CD4-positive, alpha-beta memory T cell (primary cell): Measurements from ENCODE around the gene MUC5AC. TPM values are rescaled to one million over a fixed set of nuclear protein-coding genes. Genes with fewer than 3 reads are reported as not detected.
"Not testable (repeated sequence)": the region's sequence is repeated elsewhere in the genome, so short reads cannot be mapped to it uniquely, and the experiment has no call there.

Experiments
- CTCF ChIA-PET: fragments of 350-600 bp; sonication (Branson Sonifier 250); formaldehyde crosslinking; loops from one replicate; lab custom pipeline; 2021; ENCODE audit warnings: inconsistent platforms; ENCODE audit not compliant: partially characterized antibody; lab: Charles Lee
- POLR2A ChIA-PET: fragments of 350-600 bp; sonication (Branson Sonifier 250); formaldehyde crosslinking; loops from one replicate; lab custom pipeline; 2021; ENCODE audit not compliant: partially characterized antibody; lab: Charles Lee
- DNase-seq, 5 donors: peaks; one replicate each; pipeline versions ENCODE4 v3.0.0 to v3.0.0-alpha.2; 2020 to 2022; ENCODE audit warnings: mixed read lengths in 1 of 5
- H3K27ac ChIP-seq: one replicate; pipeline ENCODE4 v1.7.0; 2013; ENCODE audit warnings: low read depth, low read length
- H3K27me3 ChIP-seq: 2 replicates; pipeline ENCODE4 v1.7.0; 2013; ENCODE audit warnings: mild to moderate bottlenecking, low read length, moderate library complexity; ENCODE audit not compliant: insufficient read depth
- H3K36me3 ChIP-seq: 2 replicates; pipeline ENCODE4 v1.7.0; 2013; ENCODE audit warnings: mild to moderate bottlenecking, low read length, moderate library complexity; ENCODE audit not compliant: insufficient read depth
- H3K4me1 ChIP-seq: 2 replicates; pipeline ENCODE4 v1.7.0; 2013; ENCODE audit warnings: mild to moderate bottlenecking, low read length, moderate library complexity; ENCODE audit not compliant: insufficient read depth
- H3K4me3 ChIP-seq, 2 donors: one replicate each; pipeline ENCODE4 v1.7.0; 2013; ENCODE audit warnings: low read length in 2 of 2, mild to moderate bottlenecking in 1 of 2
- H3K9me3 ChIP-seq, 2 donors: one replicate each; pipeline ENCODE4 v1.7.0; 2013; ENCODE audit warnings: low read length in 2 of 2, control low read depth in 1 of 2; ENCODE audit not compliant: control insufficient read depth in 1 of 2
- H3K27ac Mint-ChIP-seq, 7 donors: one replicate each; pipeline ENCODE4 v1.8.0; 2020 to 2021; ENCODE audit warnings: mixed read lengths in 7 of 7, mild to moderate bottlenecking in 6 of 7, inconsistent platforms in 3 of 7, moderate library complexity in 3 of 7
- H3K27me3 Mint-ChIP-seq, 2 donors: one replicate each; pipeline ENCODE4 v1.8.0; 2020 to 2021; ENCODE audit warnings: mixed read lengths in 2 of 2
- H3K36me3 Mint-ChIP-seq, 2 donors: one replicate each; pipeline ENCODE4 v1.8.0; 2020 to 2021; ENCODE audit warnings: mixed read lengths in 2 of 2, inconsistent platforms in 1 of 2, mild to moderate bottlenecking in 1 of 2
- H3K4me1 Mint-ChIP-seq, 4 donors: one replicate each; pipeline ENCODE4 v1.8.0; 2020 to 2021; ENCODE audit warnings: mixed read lengths in 4 of 4, mild to moderate bottlenecking in 1 of 4
- H3K4me3 Mint-ChIP-seq, 8 donors: one replicate each; pipeline ENCODE4 v1.8.0; 2020 to 2021; ENCODE audit warnings: mixed read lengths in 8 of 8, mild to moderate bottlenecking in 7 of 8, moderate library complexity in 6 of 8, inconsistent platforms in 3 of 8
- H3K9me3 Mint-ChIP-seq, 8 donors: one replicate each; pipeline ENCODE4 v1.8.0; 2020 to 2021; ENCODE audit warnings: mixed read lengths in 8 of 8, mild to moderate bottlenecking in 5 of 8, inconsistent platforms in 3 of 8, moderate library complexity in 1 of 8
- intact Hi-C: fragments of 100-400 bp; cut with micrococcal nuclease; formaldehyde crosslinking; loops from one replicate; pipeline ENCODE4 v1.15.1; 2023
- polyA plus RNA-seq, 2 donors: library from polyadenylated mRNA; unstranded; fragments of 300-500 nt; fragmentation: Illumina TruSeq; gene quantifications; one replicate each; pipeline ENCODE4 v1.2.3, GENCODE V29; 2021
- total RNA-seq, 2 experiments: library from RNA; stranded (reverse); gene quantifications; one replicate each; pipeline ENCODE4 v1.2.3, GENCODE V29; 2021

MUC5AC gene
- total and polyA plus RNA-seq, 4 experiments from 2014 or later: not detected

GRCh38 chr11:1152316-1153104 lies 5.2 kb upstream of the MUC5AC start:
- Histone ChIP-seq H3K4me1 (no peaks in the 10 kb centered on the region), H3K36me3 (no peaks in the 10 kb centered on the region), H3K4me3 (no peak overlapping the region), H3K27me3 (no peaks in the 10 kb centered on the region), H3K27ac (no peak overlapping the region), H3K9me3 (no peaks in the 10 kb centered on the region)
- H3K27me3 Mint-ChIP-seq: peaks cover 2 to 7% of the 10 kb centered on the region in 2 donors
- no peak for DNase-seq
- H3K27ac Mint-ChIP-seq: no peak overlapping the region
- ChIA-PET POLR2A (no interaction called here), CTCF (no interaction called here)
- peaks cover 0 to 2% (median 0%) of the 10 kb centered on the region in 8 donors for H3K9me3 Mint-ChIP-seq
- H3K4me3 Mint-ChIP-seq: no peak overlapping the region
- H3K4me1 Mint-ChIP-seq: peaks cover 0 to 5% (median 0%) of the 10 kb centered on the region in 4 donors
- intact Hi-C loops: no loop called here
- H3K36me3 Mint-ChIP-seq: no peaks in the 10 kb centered on the region

DNA sequence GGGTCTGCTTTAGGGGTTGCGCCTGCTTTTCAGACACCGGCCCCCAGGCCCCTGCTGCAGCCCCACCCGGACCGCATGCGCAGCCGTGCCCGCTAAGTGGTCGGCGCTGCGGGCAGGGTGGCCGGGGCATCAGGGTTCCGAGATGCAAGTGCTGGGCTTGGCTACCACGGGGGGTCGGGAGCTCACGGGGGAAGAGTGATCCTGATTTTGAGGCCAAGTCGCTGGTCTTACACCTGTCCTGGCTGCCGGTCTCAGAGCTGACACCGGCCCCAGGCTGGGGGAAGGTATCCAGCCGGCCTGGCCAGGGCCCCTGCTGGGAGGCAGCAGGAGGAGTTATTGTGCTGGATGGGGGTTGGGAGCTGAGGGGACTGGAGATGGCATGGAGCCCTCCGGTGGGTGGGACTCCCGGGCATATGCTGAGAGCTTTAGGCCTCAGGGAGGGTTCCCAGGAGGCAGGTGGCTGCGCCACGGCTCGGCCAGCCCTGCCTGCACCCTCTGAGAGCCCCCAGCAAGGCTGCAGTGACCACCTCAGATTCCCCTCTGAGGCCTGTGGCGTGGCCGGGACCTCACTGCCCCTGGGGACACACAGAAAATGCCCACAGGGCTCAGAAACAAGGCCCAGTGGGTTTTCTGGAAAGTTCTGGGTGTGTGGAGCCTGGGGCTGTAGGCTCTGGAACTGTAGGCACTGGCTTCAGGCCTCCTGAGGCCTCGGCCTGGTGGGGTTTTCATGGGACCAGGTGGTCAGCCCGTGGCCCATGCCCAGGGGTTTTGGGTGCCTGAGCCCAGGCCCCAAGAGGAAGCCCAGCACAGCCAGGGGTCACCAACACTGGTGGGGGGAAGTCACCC lies 4.4 kb upstream of the MUC5AC start:
- intact Hi-C loops: no loop called here
- CTCF ChIA-PET: no interaction called here
- no peak for DNase-seq
- Mint-ChIP-seq H3K27me3 (peaks cover 0 to 2% of the 10 kb centered on the region in 2 donors), H3K36me3 (no peaks in the 10 kb centered on the region), H3K4me1 (peaks cover 0 to 5% (median 0%) of the 10 kb centered on the region in 4 donors), H3K4me3 (no peak overlapping the region), H3K27ac (no peak overlapping the region), H3K9me3 (no peaks in the 10 kb centered on the region)
- H3K36me3 ChIP-seq: no peaks in the 10 kb centered on the region
- H3K27ac ChIP-seq: no peak overlapping the region
- POLR2A ChIA-PET: no interaction called here
- no peaks in the 10 kb centered on the region for H3K9me3 ChIP-seq
- no peaks in the 10 kb centered on the region for H3K27me3 ChIP-seq
- no peak overlapping the region for H3K4me3 ChIP-seq
- no peaks in the 10 kb centered on the region for H3K4me1 ChIP-seq

DNA sequence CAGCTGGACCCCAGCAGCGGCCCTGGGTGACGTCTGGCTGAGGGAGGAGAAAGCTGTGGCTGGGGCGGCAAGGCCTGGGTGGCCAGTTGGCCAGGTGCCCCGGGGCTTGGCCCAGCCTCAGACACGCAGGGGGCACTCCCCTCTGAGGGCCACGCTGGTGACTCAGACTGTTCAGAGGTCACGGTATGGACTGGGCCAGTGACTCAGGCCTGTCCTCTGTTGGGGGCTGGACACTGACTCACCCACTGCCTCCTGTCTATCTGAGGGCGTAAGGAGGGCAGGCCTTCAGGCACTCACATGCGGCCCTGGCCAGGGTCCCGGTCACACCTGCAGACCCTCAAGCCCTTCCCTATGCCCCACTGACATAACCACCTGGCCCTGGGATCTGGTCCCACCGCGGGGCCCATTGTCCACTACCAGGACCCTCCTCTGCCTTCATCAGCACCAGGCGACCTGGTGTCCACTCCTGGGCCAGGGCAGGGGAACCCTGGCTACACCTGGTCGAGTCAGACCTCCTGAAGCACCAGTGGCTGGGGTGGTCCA lies 3.7 kb upstream of the MUC5AC start:
- Histone ChIP-seq H3K36me3 (no peaks in the 10 kb centered on the region), H3K27ac (no peak overlapping the region), H3K4me3 (no peak overlapping the region), H3K4me1 (no peaks in the 10 kb centered on the region), H3K9me3 (no peaks in the 10 kb centered on the region), H3K27me3 (no peaks in the 10 kb centered on the region)
- ChIA-PET CTCF (no interaction called here), POLR2A (no interaction called here)
- H3K36me3 Mint-ChIP-seq: no peaks in the 10 kb centered on the region
- H3K27ac Mint-ChIP-seq: no peak overlapping the region
- no peak overlapping the region for H3K4me3 Mint-ChIP-seq
- H3K27me3 Mint-ChIP-seq: peaks cover 0 to 2% of the 10 kb centered on the region in 2 donors
- H3K9me3 Mint-ChIP-seq: no peaks in the 10 kb centered on the region
- H3K4me1 Mint-ChIP-seq: peaks cover 0 to 5% (median 0%) of the 10 kb centered on the region in 4 donors
- intact Hi-C loops: no loop called here
- no peak for DNase-seq

DNA sequence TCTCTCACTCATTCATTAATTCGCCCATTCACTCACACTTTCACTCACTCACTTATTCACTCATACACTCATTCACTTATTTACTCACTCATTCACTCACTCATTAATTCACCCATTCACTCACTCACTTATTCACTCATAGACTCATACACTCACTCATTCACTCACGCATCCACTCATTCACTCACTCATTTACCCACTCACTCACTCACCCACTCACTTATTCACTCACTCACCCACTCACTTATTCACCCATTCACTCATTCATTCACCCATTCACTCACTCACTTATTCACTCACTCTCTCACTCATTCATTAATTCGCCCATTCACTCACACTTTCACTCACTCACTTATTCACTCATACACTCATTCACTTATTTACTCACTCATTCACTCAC lies 3.1 kb upstream of the MUC5AC start:
- H3K9me3 ChIP-seq, POLR2A ChIA-PET, H3K4me3 Mint-ChIP-seq, H3K9me3 Mint-ChIP-seq, H3K4me1 Mint-ChIP-seq, CTCF ChIA-PET, H3K36me3 Mint-ChIP-seq, H3K4me3 ChIP-seq, H3K36me3 ChIP-seq, H3K27me3 Mint-ChIP-seq, H3K27ac ChIP-seq, intact Hi-C loops, H3K4me1 ChIP-seq, DNase-seq, H3K27ac Mint-ChIP-seq, H3K27me3 ChIP-seq: not testable (repeated sequence)

DNA sequence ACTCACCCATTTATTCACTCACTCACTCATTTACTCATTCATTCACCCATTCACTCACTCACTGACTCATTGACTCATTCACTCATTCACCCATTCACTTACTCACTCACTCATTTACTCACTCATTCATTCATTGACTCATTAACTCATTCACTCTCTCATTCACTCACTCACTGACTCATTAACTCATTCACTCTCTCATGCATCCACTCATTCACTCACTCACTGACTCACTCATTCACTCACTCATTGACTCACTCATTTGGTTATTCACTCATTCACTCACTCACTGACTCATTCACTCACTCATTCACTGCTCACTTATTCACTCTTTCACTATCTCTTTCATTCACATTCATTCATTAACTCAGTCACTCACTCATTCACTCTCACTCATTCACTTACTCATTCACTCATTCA lies 2.5 kb upstream of the MUC5AC start:
- Mint-ChIP-seq H3K27ac (no peak overlapping the region), H3K27me3 (peaks cover 0 to 2% of the 10 kb centered on the region in 2 donors), H3K4me3 (no peak overlapping the region), H3K4me1 (peaks cover 0 to 5% (median 0%) of the 10 kb centered on the region in 4 donors), H3K9me3 (no peaks in the 10 kb centered on the region), H3K36me3 (no peaks in the 10 kb centered on the region)
- intact Hi-C loops: no loop called here
- POLR2A ChIA-PET: no interaction called here
- no peak overlapping the region for H3K4me3 ChIP-seq
- no peaks in the 10 kb centered on the region for H3K27me3 ChIP-seq
- H3K4me1 ChIP-seq: no peaks in the 10 kb centered on the region
- no peak overlapping the region for H3K27ac ChIP-seq
- CTCF ChIA-PET: no interaction called here
- no peaks in the 10 kb centered on the region for H3K9me3 ChIP-seq
- no peaks in the 10 kb centered on the region for H3K36me3 ChIP-seq
- no peak for DNase-seq

- Histone ChIP-seq H3K27ac (no peak overlapping the region), H3K4me1 (no peaks in the 10 kb centered on the region), H3K9me3 (no peaks in the 10 kb centered on the region), H3K27me3 (no peaks in the 10 kb centered on the region), H3K36me3 (no peaks in the 10 kb centered on the region), H3K4me3 (no peak overlapping the region)
- H3K9me3 Mint-ChIP-seq: no peaks in the 10 kb centered on the region
- no peak overlapping the region for H3K4me3 Mint-ChIP-seq
- CTCF ChIA-PET: no interaction called here
- H3K4me1 Mint-ChIP-seq: no peaks in the 10 kb centered on the region
- intact Hi-C loops: no loop called here
- no peak for DNase-seq
- H3K27me3 Mint-ChIP-seq: no peaks in the 10 kb centered on the region
- H3K36me3 Mint-ChIP-seq: no peaks in the 10 kb centered on the region
- H3K27ac Mint-ChIP-seq: no peak overlapping the region
- POLR2A ChIA-PET: no interaction called here
Observed at GRCh38 chr11:1156506-1157340, 1.0 kb upstream of the MUC5AC start.

- Histone ChIP-seq H3K4me1 (no peaks in the 10 kb centered on the region), H3K27me3 (no peaks in the 10 kb centered on the region), H3K36me3 (no peaks in the 10 kb centered on the region), H3K4me3 (no peak overlapping the region), H3K27ac (no peak overlapping the region), H3K9me3 (no peaks in the 10 kb centered on the region)
- Mint-ChIP-seq H3K36me3 (no peaks in the 10 kb centered on the region), H3K4me3 (no peak overlapping the region), H3K27me3 (no peaks in the 10 kb centered on the region), H3K4me1 (no peaks in the 10 kb centered on the region), H3K27ac (no peak overlapping the region), H3K9me3 (no peaks in the 10 kb centered on the region)
- ChIA-PET CTCF (no interaction called here), POLR2A (no interaction called here)
- DNase-seq: no peak
- intact Hi-C loops: no loop called here
Observed at GRCh38 chr11:1157341-1157644, 460 bp upstream of the MUC5AC start.
